MM.1S (cell line): Measurements from ENCODE around the gene IL3.

Source experiments
- CTCF ChIP-seq: fragments of 300-600 bp; sonication (generic); IDR thresholded peaks from 2 replicates; pipeline ENCODE4 v1.5.1; 2016; ENCODE audit warnings: antibody characterized with exemption, low read length, mixed read lengths
- EZH2 ChIP-seq: fragments of 300-600 bp; sonication (generic); optimal IDR thresholded peaks from 2 replicates; pipeline ENCODE3; 2017; ENCODE audit warnings: low read depth, mild to moderate bottlenecking, antibody characterized with exemption, low read length, mixed read lengths
- EZH2phosphoT487 ChIP-seq: fragments of 300-600 bp; sonication (generic); IDR thresholded peaks from 2 replicates; pipeline ENCODE4 v1.6.1; 2018; ENCODE audit warnings: antibody characterized with exemption, low read length

DNA sequence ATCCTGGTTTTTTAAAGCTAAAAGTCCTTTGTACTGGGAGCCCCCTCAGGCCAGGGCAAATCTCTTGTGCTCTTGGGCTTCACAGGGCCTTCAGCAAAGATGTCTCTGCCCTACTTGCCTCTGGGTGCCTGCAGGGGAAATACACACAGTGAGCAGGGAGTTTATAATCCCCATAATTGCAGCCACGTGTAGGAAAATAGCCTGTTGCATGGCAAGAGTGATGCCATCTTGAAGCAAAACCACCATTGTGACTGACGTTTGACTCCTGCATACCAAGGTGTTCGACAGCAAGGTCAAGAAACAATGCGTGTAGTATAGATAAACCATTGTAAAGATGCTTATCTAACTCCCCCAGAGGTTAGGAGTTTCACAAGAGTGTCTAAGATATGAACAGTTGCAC lies 11.4 kb upstream of the IL3 start:
- TF ChIP-seq CTCF (no peak), EZH2 (no peak), EZH2phosphoT487 (no peak)
